CD4-positive, alpha-beta T cell treated with Interleukin-12 subunit alpha and Interleukin-12 subunit beta, for 1 hour (primary cell): ENCODE data around the gene LARP1.

Experiments
- DNase-seq: peaks from one replicate; pipeline ENCODE4 v3.0.0-alpha.2; 2020

The LARP1 gene

DNA sequence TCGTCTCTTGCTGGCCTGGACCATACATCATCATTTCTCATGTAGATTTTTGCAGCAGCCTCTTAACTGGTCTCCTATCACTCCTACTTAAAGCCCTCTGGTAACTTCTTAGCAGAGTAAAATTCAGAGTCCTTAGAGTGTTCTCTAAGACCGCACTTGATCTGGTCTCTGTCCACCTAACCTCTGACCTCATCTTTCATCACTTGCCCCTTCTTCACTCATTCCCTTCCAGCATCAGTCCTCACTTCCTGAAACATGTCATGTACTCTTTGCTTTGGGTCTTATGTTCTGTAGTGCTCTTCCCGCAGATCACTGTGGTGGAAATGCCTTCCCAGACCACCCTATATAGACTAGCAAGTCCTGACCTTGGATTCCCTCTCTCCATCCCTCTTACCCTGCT is 9.8 kb downstream of the LARP1 start:
- DNase-seq, result no peak

DNA sequence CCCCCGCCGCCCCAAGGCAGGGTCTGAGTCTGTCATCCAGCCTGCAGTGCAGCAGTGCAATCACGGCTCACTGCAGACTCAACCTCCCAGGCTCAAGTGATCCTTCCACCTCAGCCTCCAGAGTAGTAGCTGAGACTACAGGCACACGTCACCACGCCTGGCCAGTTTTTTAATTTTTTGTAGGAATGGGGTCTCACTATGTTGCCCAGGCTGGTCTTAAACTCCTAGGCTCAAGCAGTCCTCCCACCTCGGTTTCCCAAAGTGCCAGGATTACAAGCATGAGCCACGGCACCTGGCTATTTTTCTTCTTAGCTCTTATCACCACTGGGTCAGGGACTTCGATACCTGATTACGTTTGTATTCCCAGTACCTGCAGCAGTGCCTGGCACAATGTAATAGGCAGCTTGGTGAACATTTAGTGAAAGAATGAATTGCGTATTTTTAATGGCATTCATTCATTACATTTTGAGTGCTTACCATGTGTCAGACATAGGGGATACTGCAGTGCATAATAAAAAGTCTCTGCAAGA is 10.3 kb downstream of the LARP1 start:
- DNase-seq, result no peak

DNA sequence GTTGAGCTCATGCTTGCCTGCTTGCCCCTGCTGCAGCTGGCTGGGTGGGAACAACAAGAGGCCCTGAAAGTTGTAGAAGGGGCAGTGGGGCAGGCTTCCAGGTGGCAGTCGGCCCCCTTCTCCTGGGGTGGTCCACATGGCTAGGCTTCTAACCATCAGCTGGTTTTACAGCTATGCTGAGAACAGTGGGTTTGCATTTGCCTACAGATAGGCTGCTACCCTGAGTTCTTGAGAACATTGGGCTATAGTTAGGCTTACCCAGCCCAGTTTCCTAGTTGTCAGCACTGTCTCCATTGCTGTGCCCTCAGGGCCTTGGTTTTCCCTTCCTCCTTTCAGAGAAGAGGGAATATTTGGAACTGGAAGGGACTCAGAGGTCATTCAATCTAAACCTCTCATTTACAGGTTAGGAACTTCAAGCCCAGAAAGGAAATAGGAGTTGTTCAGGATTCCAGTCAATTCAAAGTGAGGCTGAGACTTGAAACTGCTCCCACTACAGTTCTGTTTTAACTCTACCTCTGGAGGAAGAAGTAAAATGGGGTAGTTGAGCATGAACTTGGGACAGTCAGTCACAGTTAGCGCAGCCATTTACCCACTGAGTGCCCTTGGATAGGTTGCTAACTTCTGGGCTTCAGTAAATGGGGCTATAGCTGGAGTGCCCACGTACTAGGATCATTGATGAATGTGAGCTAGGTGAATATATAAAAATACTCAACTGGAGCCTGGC is 11.5 kb downstream of the LARP1 start:
- no peak for DNase-seq

DNA sequence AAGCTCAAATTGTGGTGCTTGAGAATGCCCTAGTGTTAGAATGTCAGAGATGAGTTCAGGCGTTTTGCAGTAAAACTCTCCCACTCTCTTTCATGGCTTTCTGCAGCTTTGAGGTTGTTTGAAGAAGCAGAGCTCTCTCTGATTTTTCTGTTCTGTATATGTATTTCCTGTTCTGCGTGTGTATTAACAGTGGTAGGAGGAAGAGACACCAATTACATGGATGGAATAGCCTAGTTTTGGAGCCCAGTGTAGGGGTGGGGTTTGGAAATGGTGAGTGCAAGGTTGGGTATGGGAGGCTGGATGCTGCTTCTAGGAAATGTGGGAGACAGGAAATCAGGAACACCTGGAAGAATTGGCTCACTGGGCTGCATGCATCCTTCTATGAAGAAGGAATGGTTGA is 12.4 kb downstream of the LARP1 start:
- no peak for DNase-seq

DNA sequence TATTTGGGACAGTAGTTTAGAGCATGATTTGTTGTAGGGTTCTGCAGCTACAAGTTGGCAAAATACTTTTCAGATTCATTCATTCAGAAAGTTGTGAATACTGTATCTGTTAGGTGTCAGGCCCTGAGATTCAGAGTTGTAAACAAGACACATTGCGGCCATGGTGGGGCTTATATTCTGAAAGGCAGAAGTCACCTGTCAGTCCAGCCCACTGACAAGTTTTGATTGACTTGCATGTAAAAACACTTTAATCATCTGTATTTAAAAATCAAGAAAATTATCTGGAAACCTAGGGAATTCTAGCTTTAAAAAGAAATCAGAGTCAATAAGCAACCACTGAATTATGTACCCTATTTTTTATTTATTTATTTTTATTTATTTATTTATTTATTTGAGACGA is 13.0 kb downstream of the LARP1 start:
- no peak for DNase-seq

DNA sequence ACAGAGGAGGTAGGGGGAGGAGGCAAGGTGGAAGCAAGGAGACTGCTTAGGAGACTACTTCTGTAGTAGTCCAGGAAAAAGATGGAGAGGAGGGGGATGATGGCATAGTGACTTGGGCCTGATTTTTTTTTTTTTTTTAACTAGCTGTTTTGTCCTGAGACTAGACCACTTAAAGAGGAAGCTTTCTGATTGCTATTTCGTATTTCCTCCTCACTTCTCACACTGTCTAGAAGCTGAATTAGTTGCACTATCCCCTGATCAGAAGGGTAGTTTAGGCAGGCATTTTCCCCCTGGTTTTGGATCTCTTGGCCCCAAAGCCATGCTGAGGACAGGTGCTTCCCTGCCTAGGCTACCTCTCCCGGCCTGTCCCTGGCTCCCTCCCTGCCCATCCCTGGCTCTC is 14.9 kb downstream of the LARP1 start:
- no peak for DNase-seq

DNA sequence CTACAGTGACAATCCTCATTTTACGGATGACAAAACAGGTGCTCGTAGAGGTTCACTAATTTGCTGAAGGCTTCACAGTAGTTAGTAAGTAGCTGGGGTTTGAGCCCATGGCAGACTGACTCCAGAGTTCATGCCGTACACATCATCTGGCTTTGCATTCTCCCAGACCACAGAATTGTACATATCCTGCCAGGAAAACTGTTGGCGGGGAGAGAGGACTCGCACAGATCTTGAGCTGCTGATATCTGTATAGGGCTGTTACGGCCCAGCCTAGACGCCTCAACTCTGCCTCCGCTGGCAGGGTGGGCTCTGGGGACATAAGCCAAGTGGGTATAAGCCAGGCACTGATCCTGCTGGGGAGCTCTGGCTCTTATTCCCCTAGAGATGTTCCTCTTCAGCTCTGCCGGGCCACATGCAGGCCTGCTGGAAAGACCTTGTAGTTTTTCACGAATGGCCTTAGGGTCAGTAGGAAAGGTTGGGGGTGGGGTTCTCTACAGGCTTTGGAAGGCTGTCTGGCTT is 16.3 kb downstream of the LARP1 start:
- DNase-seq, result no peak

DNA sequence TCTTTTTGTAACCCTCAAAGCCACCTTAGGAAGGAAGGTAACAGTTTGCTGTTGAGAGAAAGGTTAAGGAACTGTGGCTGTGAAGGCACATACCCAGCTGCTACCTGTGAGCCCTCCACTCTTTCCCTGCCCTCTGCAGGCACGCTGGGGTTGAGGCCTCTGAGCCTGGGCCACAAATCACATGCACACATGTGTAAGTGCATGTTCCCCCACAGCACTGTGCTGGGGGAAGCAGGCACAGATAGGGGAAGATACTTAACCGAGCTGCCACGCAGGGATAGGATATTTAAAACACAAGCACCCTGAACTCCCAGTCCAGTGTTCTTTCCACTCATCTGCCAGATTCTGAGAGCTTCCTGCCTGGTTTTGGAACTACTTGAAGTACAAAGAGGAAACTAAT is 18.1 kb downstream of the LARP1 start:
- no peak for DNase-seq

DNA sequence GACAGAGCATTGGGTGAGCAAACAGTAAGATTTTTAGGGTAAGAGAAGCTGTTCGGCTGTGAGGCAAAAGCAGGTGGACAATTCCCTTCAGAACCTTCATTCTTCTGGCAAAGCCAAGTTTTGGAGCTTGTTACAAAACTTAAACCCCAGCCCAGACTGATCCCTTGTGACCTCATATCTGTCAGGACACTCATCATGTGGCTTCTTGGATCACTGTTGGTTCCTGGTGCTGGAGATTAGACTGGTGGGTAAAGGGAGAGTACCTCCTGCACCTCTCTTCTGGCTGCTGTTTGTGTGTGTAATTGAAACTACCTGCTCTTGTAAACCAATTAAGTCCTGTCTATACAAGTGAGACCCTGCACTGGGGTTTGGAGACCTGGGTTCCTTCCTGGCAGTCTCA is 21.0 kb downstream of the LARP1 start:
- DNase-seq, result no peak

DNA sequence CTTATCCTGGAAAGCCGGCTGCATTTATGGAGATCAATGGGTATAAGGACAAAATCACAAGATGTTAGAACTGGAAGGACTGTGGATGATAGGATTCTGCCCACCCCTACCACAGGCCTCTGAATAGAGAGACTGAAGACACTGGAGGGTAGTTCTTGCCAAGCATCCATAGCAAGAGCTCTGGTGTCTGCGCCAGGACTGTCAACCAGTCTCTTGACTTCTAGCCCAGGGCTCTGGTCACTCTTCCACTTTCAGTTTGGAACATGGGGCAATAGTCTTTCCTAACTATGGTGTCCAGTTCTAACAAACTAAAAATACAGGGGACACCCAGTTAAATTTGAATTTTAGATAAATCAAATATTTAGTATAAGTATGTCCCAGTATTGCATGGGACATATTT is 23.4 kb downstream of the LARP1 start:
- DNase-seq, result no peak

DNA sequence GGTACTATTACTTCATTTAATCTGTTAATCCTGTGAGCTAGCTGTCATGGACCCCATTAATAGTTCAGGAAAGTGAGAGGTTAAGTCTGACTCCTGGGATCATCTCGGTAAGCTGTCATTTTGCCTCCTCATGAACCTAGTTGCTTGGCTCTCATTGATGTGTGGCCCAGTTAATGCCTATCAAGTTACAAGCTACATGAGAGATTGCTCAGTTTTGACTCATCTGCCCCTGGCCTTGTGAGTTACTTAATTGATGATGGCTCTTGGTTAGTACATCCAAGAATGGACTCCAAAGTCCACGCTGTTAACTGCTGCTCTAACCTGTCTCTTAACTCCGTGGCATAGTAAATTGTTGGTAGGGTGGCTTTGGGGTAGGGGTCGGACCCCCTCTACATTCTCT is 23.9 kb downstream of the LARP1 start:
- no peak for DNase-seq

DNA sequence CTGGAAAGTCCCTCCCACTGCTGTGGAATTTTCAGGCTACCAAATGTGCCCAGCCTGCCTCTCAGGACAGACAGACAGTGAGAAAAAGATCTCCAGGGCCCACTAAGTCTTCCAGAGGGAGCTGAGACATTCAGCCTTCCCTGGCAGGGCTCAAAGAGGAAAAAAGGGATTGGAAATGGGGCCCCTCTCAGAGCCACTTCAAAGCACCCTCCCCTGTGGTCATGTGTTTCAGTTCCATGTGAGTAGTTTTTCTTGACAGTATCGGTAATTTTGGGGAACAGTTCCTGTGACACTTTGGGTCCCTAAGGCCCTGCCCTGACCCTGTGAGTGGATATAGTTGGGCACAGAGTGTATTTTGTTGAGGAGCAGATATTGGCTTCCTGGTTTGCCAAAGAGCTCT is 25.0 kb downstream of the LARP1 start:
- DNase-seq, result no peak

DNA sequence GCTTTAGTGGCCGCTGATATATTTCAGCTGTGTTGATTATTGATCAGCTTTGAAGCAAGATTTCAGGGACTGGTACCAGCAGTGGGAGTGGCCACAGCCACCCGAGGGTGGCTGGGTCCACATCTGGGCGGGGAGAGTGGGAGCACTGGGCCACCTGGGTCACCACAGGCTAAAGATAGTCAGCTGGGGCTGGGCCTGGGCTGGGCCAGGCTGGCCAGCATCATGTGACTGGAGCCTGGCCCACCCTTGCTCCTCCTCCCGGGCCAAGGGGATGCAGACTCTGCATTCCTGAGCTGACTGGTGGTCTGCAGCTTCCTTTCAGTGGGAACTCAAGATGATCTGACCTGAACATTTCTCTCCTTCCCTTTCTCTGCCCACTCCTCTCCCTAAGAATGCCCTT is 27.1 kb downstream of the LARP1 start:
- no peak for DNase-seq

DNA sequence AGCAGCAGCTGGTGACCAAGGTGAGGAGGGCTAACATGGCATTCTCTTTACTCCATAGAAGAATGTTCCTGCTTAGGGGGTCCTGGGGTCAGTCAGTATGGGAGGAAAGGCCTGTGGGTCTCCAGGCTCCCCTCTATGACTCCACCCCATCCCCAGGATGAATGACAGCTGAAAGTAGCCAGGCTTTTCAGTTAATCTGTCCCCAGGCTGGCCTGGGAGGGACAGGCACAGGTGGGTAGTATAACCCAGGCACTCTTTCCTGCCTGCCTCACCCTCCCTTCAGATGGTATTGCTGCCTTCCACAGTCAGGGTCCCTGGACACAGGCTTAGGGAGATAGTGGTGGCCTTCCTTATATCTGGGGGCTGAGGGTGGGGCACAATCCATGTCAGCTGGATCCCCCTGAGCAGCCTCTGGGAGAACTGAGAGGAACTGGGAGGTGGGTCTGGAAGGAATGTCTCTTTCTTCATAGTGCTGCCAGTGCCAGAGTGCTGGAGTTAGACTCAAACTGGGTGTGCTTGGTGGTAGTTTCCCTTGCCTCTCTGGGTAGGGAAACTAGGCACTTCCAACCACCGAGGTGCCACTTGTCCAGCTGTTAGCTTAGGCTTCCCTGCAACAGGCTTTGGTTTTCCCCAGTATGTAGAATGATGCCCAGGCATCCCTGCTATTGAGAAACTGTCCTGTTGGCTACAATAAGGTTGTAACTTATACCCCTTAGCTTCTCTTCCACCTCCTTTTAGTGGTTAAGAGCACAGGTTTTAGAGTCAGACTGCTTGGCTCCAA is 27.8 kb downstream of the LARP1 start:
- DNase-seq, result no peak

DNA sequence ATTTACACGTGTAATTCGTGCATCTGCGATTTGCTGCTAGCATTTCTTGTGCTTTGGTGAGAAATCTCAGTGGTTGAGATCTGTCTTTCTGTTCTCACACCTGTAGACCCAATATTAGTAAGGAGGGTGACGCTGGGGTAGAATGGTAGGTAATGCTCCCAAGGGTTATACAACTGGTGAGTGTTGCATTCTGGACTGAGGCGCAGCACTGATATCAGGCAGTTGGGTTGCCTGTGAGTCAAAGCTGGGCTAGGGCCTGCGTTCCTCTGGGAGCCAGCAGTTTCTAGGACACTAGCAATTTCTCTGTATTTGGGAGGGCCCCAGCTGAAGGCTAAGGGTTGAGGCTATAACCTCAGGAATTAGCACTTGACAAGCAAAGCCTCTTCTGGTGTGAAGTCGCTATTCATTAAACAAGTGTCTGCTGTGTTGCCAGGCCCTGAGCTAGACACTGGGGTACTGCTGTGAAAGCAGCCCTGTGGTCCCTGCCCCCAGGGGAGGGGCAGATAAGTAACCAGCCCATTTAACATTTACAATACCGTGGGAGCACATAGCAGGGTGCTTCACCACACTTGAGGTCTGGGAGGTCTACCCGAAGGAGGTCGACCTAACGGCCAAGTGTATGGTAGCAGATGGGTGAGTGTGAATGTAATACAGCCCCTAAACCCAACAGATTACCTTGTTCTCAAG is 28.7 kb downstream of the LARP1 start:
- DNase-seq, result no peak

DNA sequence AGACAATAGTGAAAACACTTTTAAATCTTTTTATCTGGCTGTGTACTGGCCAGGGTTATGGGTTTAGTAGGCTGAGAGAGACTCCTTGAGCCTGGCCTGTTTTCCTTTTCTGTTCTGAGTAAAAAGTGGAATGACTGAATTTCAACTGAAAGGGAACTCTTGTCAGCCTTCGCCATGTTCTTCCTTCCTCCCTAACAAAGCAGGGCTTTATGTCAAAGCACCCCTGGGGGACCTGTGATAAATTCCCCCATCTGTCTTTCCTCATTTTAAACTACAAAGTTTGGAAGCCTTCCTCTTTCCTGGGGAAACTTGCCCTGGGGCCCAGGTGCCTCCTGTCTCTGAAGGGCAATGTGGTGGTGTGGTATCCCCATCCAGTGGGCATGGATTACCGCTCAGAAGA is 29.7 kb downstream of the LARP1 start:
- DNase-seq, result no peak

DNA sequence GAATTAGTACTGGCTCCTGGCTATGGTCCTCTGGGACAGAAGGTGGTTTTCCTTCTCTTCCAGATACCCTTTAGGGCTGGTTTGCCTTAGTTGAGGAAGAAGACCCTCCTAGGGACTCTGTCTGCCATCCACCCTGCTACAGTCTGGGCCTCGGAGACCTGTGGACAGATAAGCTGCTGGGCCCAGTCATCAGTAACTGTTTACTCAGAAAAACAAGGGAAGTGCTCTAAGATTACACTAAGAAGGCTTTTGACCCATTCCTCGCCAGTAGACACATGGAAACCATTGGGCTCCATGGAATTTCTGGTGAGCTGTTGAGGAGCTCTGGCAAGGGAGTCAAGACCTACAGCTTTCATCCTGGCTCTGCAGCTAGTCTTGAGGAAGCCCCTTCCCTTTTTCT is 31.2 kb downstream of the LARP1 start:
- DNase-seq, result no peak

DNA sequence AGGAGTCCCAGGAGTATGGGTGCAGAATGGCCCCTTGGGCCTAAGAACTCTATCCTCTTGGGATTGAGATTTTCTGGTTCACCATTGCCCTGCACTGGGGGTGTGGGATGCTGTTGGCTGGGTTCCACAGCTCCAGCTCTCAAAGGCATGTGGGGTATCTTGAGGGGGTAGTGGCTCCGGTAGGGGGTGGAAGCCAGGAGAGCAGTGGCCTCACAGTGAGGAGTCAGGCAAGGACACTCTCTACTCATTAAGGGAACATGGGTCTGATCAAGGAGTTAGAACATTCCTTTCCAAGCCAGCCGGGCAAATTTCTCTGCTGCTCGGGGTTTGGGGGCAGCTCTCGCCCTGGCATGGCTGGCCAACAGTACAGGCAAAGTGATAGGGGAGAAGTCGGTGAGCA is 33.0 kb downstream of the LARP1 start:
- DNase-seq, result no peak

DNA sequence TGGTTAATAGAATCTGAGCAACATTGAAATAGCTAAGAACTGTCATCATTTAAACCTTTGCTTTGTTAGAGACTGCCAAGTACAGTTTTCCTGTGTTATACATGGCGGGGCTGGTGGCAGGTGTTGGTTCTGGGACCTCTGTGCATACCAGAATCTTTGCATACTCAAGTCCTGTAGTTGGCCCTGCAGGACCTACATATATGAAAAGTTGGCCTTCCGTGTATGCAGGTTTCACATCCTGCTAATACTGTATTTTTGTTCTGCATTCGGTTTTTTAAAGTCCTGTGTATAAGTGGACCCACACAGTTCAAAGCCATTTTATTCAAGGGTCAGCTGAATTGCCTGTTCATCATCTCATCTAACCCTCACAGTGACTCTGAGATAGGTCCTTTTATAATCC is 36.4 kb downstream of the LARP1 start:
- no peak for DNase-seq

DNA sequence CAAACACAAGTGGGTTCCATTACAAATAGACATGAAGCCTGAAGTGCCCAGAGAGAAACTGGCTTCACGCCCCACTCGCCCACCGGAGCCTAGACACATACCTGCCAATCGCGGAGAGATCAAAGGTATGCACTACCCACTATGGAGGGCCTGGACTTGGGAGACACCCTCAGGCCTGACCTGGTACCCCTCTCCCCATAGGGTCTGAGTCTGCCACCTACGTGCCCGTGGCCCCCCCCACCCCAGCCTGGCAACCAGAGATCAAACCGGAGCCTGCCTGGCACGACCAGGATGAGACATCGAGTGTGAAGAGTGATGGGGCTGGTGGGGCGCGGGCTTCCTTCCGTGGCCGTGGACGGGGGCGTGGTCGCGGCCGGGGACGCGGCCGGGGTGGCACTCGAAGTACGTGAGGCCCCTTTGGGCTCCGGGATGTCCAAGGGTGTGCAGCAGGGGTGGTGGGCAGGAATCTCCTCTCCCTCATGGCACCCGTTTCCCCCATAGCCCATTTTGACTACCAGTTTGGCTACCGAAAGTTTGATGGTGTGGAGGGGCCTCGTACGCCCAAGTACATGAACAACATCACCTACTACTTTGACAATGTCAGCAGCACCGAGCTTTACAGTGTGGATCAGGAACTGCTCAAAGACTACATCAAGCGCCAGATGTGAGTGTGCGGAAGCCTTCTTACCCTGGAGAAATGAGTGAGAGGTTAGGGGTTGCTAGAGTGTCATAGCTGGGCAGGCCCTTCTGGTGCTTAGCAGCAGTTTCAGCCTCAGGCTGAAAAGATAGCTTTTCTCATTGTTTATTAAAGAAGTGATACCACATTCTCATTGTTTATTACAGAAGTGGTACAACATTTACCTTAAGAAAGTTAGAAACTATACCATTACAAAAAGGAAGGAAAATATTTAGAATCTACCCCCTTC is 38.7 kb downstream of the LARP1 start:
- DNase-seq, result no peak

DNA sequence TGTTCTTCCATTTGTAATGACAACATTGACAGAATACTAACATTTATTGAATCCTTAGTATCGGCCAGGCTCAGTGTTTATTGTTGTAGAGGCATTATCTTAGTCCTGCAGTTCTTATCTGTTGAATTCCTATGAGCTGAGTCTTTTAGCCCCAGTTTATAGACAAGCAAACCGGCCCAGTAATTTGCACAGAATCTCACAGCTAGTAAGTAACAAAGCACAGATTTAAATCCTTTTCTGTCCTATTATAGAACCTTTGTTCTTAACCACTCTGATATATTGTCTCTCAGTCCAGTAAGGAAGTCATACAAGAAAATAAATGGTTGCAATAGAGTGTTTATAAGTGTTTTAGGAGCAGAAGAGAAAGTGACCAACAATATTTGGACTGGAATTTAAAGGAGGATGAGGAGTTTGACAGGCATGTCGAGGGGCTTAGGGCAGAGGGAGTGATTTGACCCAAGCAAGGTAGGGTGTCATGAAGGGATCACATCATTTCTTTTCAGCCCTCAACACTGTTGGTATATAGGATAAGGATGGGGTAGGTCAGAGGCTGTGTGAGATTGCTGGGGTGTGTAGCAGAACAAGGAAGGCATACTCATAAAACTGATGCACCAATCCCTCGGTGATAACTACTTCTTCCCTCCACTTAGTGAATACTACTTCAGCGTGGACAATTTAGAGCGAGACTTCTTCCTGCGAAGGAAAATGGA is 39.5 kb downstream of the LARP1 start:
- no peak for DNase-seq

DNA sequence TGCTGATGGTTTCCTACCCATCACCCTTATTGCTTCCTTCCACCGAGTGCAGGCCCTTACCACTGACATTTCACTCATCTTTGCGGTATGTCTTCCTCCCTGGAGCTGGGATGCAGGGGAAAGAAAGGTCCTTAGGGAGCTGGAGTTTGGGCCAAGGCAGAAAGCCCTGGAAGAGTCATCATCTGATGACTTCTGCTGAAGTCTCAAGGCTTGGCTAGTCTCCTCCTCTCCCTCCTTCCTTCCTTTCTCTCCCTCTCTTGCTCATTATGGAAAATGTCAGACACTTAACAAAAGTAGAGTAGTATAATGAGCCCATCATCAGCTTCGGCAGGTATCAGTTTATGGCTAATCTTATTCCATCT is 40.0 kb downstream of the LARP1 start:
- no peak for DNase-seq
